SH-SY5Y (cell line): Measurements from ENCODE around the gene SMYD3.

ENCODE experiments used
- GATA2 ChIP-seq: IDR thresholded peaks from 2 replicates; pipeline ENCODE4 v1.6.1; 2011; ENCODE audit warnings: mild to moderate bottlenecking, low read depth, low read length
- GATA3 ChIP-seq: IDR thresholded peaks from 2 replicates; pipeline ENCODE4 v1.6.1; 2011; ENCODE audit warnings: low read depth, mild to moderate bottlenecking, low read length, moderate library complexity

DNA sequence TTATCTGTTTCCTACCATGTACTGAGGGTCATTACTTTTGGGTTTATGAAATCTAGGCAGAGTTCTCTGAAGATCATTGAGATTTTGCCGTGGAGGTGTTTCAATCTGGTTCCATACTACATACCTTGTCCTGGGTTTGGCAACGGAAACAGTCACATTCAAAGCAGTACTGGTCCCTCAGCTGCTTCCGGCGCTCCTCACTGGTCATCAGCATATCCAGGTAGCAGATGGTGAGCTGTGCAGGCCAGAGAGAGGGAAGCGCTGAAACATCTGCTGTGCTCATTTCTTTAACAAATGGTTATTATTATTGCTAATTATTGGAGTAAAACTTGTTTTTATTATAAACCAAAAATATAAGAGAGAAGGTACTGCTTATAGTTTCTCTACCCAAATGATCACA lies 591.7 kb downstream of the SMYD3 start:
- no peak for TF ChIP-seq GATA3
- TF ChIP-seq GATA2 = no peak
